SH-SY5Y (cell line): ENCODE results near the gene SREBF2.

Experiments used
- GATA2 ChIP-seq: IDR thresholded peaks from 2 replicates; pipeline ENCODE4 v1.6.1; 2011; ENCODE audit warnings: mild to moderate bottlenecking, low read depth, low read length
- GATA3 ChIP-seq: IDR thresholded peaks from 2 replicates; pipeline ENCODE4 v1.6.1; 2011; ENCODE audit warnings: low read depth, mild to moderate bottlenecking, low read length, moderate library complexity

- TF ChIP-seq GATA3 (no peak), GATA2 (no peak)
Measured at GRCh38 chr22:41900652-41901312, 67.9 kb downstream of the SREBF2 start.
